ENCODE measurements around the gene SPG21. TPM values are rescaled to one million over a fixed set of nuclear protein-coding genes. Genes with fewer than 3 reads are reported as not detected.
"Not testable (repeated sequence)": the region's sequence is repeated elsewhere in the genome, so short reads cannot be mapped to it uniquely, and the experiment has no call there.

Gene SPG21
- total RNA-seq, 3 donors from 2014 or later (not counting 1 experiment from before 2014, with no cell fraction given), result 39.6 to 52.3 (median 40.4) TPM

DNA sequence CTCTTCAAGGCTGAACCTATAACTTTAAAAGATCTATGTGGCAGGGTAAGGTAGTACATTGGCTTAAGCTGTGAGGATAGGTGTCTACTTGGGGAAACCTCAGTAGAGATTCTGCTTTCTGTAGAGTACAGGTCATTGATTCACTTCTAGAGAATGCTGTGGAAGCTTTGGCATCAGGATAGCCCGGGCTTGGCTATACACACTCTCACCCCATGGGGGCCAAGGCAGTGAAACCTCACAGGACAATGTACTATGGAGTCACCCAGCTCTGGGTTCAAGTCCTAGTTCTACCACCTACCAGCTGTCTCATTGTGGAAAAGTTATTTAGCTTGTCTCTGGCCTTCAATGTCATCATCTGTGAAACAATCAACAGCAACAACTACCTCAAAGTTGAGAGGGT lies 30.7 kb upstream of the SPG21 start:
- ATAC-seq (no peak), DNase-seq (no peak)
- no peak overlapping the region for H3K4me3 Mint-ChIP-seq
- no peaks in the 10 kb centered on the region for H3K9me3 ChIP-seq (ENCODE audit: control insufficient read depth, insufficient read depth, low read length)
- intact Hi-C loops (cut with micrococcal nuclease), result no loop called here
- H3K36me3 Mint-ChIP-seq, result peaks cover 32% of the 10 kb centered on the region
- H3K27ac Mint-ChIP-seq, result no peak overlapping the region
- H3K4me1 Mint-ChIP-seq, result no peaks in the 10 kb centered on the region
- no peaks in the 10 kb centered on the region for H3K27me3 ChIP-seq (ENCODE audit: control insufficient read depth, insufficient read depth, low read length)
- 100% methylated on average over 1 of the region's 1 CpG for WGBS (ENCODE audit: insufficient coverage)
- no peaks in the 10 kb centered on the region for H3K27me3 Mint-ChIP-seq (ENCODE audit: low read depth in 2 of 2)
- TF ChIP-seq, protein P1, sequence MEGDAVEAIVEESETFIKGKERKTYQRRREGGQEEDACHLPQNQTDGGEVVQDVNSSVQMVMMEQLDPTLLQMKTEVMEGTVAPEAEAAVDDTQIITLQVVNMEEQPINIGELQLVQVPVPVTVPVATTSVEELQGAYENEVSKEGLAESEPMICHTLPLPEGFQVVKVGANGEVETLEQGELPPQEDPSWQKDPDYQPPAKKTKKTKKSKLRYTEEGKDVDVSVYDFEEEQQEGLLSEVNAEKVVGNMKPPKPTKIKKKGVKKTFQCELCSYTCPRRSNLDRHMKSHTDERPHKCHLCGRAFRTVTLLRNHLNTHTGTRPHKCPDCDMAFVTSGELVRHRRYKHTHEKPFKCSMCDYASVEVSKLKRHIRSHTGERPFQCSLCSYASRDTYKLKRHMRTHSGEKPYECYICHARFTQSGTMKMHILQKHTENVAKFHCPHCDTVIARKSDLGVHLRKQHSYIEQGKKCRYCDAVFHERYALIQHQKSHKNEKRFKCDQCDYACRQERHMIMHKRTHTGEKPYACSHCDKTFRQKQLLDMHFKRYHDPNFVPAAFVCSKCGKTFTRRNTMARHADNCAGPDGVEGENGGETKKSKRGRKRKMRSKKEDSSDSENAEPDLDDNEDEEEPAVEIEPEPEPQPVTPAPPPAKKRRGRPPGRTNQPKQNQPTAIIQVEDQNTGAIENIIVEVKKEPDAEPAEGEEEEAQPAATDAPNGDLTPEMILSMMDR (IDR thresholded peaks at IDR 0.05), result no peak
- H3K36me3 ChIP-seq (ENCODE audit: control insufficient read depth, insufficient read depth, low read length), result peaks cover 52% of the 10 kb centered on the region
- H3K4me3 ChIP-seq (ENCODE audit: low read length), result no peak overlapping the region
- no peak overlapping the region for H3K27ac ChIP-seq (ENCODE audit: low read length)
- no peaks in the 10 kb centered on the region for H3K9me3 Mint-ChIP-seq
- no peaks in the 10 kb centered on the region for H3K4me1 ChIP-seq (ENCODE audit: control insufficient read depth, insufficient read depth, low read length)

GRCh38 chr15:65011198-65011597 lies 21.5 kb upstream of the SPG21 start:
- DNase-seq, H3K4me1 Mint-ChIP-seq: not testable (repeated sequence)
- 94% methylated on average over 3 of the region's 4 CpGs for WGBS (ENCODE audit: insufficient coverage)

GRCh38 chr15:65008983-65009382 lies 19.3 kb upstream of the SPG21 start:
- H3K4me1 ChIP-seq (ENCODE audit: control insufficient read depth, insufficient read depth, low read length), result no peaks in the 10 kb centered on the region
- DNase-seq (no peak), ATAC-seq (no peak)
- H3K27me3 Mint-ChIP-seq (ENCODE audit: low read depth in 2 of 2), result no peaks in the 10 kb centered on the region
- no peak overlapping the region for H3K27ac ChIP-seq (ENCODE audit: low read length)
- H3K36me3 Mint-ChIP-seq, result peaks cover 14% of the 10 kb centered on the region
- 62% methylated on average over 2 of the region's 2 CpGs for WGBS (ENCODE audit: insufficient coverage)
- H3K27ac Mint-ChIP-seq, result no peak overlapping the region
- TF ChIP-seq, protein P1 (IDR thresholded peaks at IDR 0.05), result no peak
- no peak overlapping the region for H3K4me3 Mint-ChIP-seq
- peaks cover 0 to 3% of the 10 kb centered on the region in 2 donors for H3K9me3 Mint-ChIP-seq
- H3K27me3 ChIP-seq (ENCODE audit: control insufficient read depth, insufficient read depth, low read length), result no peaks in the 10 kb centered on the region
- H3K4me1 Mint-ChIP-seq, result no peaks in the 10 kb centered on the region
- no peaks in the 10 kb centered on the region for H3K9me3 ChIP-seq (ENCODE audit: control insufficient read depth, insufficient read depth, low read length)
- intact Hi-C loops (cut with micrococcal nuclease), result no loop called here
- no peak overlapping the region for H3K4me3 ChIP-seq (ENCODE audit: low read length)
- peaks cover 24% of the 10 kb centered on the region for H3K36me3 ChIP-seq (ENCODE audit: control insufficient read depth, insufficient read depth, low read length)

More at GRCh38 chr15:65011198-65011597, 21.5 kb upstream of the SPG21 start:
- H3K27me3 ChIP-seq (ENCODE audit: control insufficient read depth, insufficient read depth, low read length); H3K27ac ChIP-seq (ENCODE audit: low read length); intact Hi-C loops (cut with micrococcal nuclease); H3K4me3 ChIP-seq (ENCODE audit: low read length); H3K27ac Mint-ChIP-seq; H3K4me1 ChIP-seq (ENCODE audit: control insufficient read depth, insufficient read depth, low read length); H3K4me3 Mint-ChIP-seq; ATAC-seq; H3K9me3 Mint-ChIP-seq; H3K9me3 ChIP-seq (ENCODE audit: control insufficient read depth, insufficient read depth, low read length); H3K27me3 Mint-ChIP-seq (ENCODE audit: low read depth in 2 of 2): not testable (repeated sequence)
- H3K36me3 Mint-ChIP-seq, result peaks cover 23% of the 10 kb centered on the region
- H3K36me3 ChIP-seq (ENCODE audit: control insufficient read depth, insufficient read depth, low read length), result peaks cover 36% of the 10 kb centered on the region

- Histone ChIP-seq H3K27me3 (ENCODE audit: control insufficient read depth, insufficient read depth, low read length) (no peaks in the 10 kb centered on the region), H3K36me3 (ENCODE audit: control insufficient read depth, insufficient read depth, low read length) (peaks cover 12% of the 10 kb centered on the region), H3K4me3 (ENCODE audit: low read length) (no peak overlapping the region), H3K4me1 (ENCODE audit: control insufficient read depth, insufficient read depth, low read length) (no peaks in the 10 kb centered on the region), H3K9me3 (ENCODE audit: control insufficient read depth, insufficient read depth, low read length) (no peaks in the 10 kb centered on the region), H3K27ac (ENCODE audit: low read length) (no peak overlapping the region)
- Mint-ChIP-seq H3K27me3 (ENCODE audit: low read depth in 2 of 2) (no peaks in the 10 kb centered on the region), H3K9me3 (no peaks in the 10 kb centered on the region), H3K4me3 (no peak overlapping the region), H3K36me3 (no peaks in the 10 kb centered on the region), H3K4me1 (no peaks in the 10 kb centered on the region), H3K27ac (no peak overlapping the region)
- 94% methylated on average over 3 of the region's 3 CpGs for WGBS (ENCODE audit: insufficient coverage)
- intact Hi-C loops (cut with micrococcal nuclease), result no loop called here
- TF ChIP-seq, protein P1 (IDR thresholded peaks at IDR 0.05), result no peak
- DNase-seq, result no peak
- no peak for ATAC-seq
Measured at GRCh38 chr15:65006876-65007275, 17.2 kb upstream of the SPG21 start.

All from natural killer cell (primary cell).